GM12878 (cell line): ENCODE results near the gene IGF1R. TPM values are rescaled to one million over a fixed set of nuclear protein-coding genes. Genes with fewer than 3 reads are reported as not detected.

Experiments
- ATAC-seq: fragments of 200-7000 bp; cut with Tn5 transposase; 3 replicates; pipeline ENCODE4 v1.9.1; 2020; ENCODE audit warnings: mild to moderate bottlenecking, moderate library complexity
- BruUV-seq: library from RNA; stranded (reverse); fragments of 400-500 nt; replicated peaks from 2 replicates; lab custom pipeline; 2021; lab: Mats Ljungman, UMichigan
- CTCF ChIA-PET: fragments of 300-600 bp; sonication (Branson Sonifier 250); formaldehyde crosslinking; extraction: SDS; loops from one replicate; lab custom pipeline; 2021; ENCODE audit warnings: inconsistent platforms; lab: Yijun Ruan, JAX
- POLR2A ChIA-PET: fragments of 350-600 bp; formaldehyde crosslinking; extraction: SDS; loops from one replicate; lab custom pipeline; 2021; ENCODE audit warnings: inconsistent platforms; lab: Charles Lee
- RAD21 ChIA-PET: fragments of 300-600 bp; sonication (Branson Sonifier 250); formaldehyde crosslinking; loops from one replicate; lab custom pipeline; 2023; ENCODE audit warnings: antibody characterized with exemption; ENCODE audit not compliant: unreplicated experiment; lab: Charles Lee
- SMC1A ChIA-PET: fragments of 300-600 bp; sonication (Branson Sonifier 250); formaldehyde crosslinking; loops from one replicate; lab custom pipeline; 2023; ENCODE audit not compliant: unreplicated experiment, uncharacterized antibody; lab: Charles Lee
- DNase-seq: peaks from one replicate; pipeline ENCODE4 v3.0.0-alpha.2; 2011; ENCODE audit warnings: low read depth, low spot score
- FAIRE-seq: peaks from 3 replicates; lab custom pipeline; 2011; peaks lifted over from hg19 to GRCh38; lab: Jason Lieb, UNC
- H2AFZ ChIP-seq: 2 replicates; pipeline ENCODE4 v1.6.0; 2011; ENCODE audit warnings: low read depth, low read length, control low read depth; ENCODE audit not compliant: control insufficient read depth
- H3K27ac ChIP-seq: 2 replicates; pipeline ENCODE4 v1.5.1; 2011; ENCODE audit warnings: control low read depth; ENCODE audit not compliant: control insufficient read depth, insufficient read depth
- H3K27me3 ChIP-seq, 2 experiments: replicated peaks in 1 of 2; 2 replicates each; pipeline versions ENCODE4 v1.6.0 to v1.6.1; 2011; ENCODE audit warnings: low read length in 1 of 2; ENCODE audit not compliant: control insufficient read depth in 2 of 2, insufficient read depth in 2 of 2
- H3K36me3 ChIP-seq, 2 experiments: 2 replicates each; pipeline ENCODE4 v1.5.1; 2011; ENCODE audit warnings: low read length in 1 of 2; ENCODE audit not compliant: control insufficient read depth in 2 of 2, insufficient read depth in 2 of 2
- H3K4me1 ChIP-seq: 2 replicates; pipeline ENCODE4 v1.6.1; 2011; ENCODE audit warnings: mild to moderate bottlenecking, low read length, moderate library complexity, mixed read lengths; ENCODE audit not compliant: control insufficient read depth, insufficient read depth
- H3K4me2 ChIP-seq: 2 replicates; pipeline ENCODE4 v1.6.0; 2011; ENCODE audit warnings: control low read depth; ENCODE audit not compliant: control insufficient read depth, insufficient read depth
- H3K4me3 ChIP-seq: fragments of 200-600 bp; sonication (generic); 2 replicates; pipeline ENCODE4 v1.5.1; 2016
- H3K79me2 ChIP-seq: 2 replicates; pipeline ENCODE4 v1.6.0; 2011; ENCODE audit warnings: low read length; ENCODE audit not compliant: control insufficient read depth, insufficient read depth
- H3K9ac ChIP-seq: 2 replicates; pipeline ENCODE4 v1.8.0; 2011; ENCODE audit warnings: low read length, control low read depth, mixed read lengths; ENCODE audit not compliant: control insufficient read depth, insufficient read depth
- H3K9me3 ChIP-seq: replicated peaks from 3 replicates; pipeline ENCODE4 v1.5.1; 2011; ENCODE audit warnings: mild to moderate bottlenecking, low read length; ENCODE audit not compliant: control insufficient read depth, insufficient read depth
- H4K20me1 ChIP-seq: 2 replicates; pipeline ENCODE4 v1.6.0; 2011; ENCODE audit not compliant: control insufficient read depth, insufficient read depth
- CHD4 ChIP-seq: fragments of 200-600 bp; sonication (generic); IDR thresholded peaks from 2 replicates; pipeline ENCODE4 v1.6.1; 2016; ENCODE audit warnings: mild to moderate bottlenecking
- HDAC6 ChIP-seq: fragments of 200-600 bp; sonication (generic); IDR thresholded peaks from one replicate; pipeline ENCODE4 v1.8.0; 2017; ENCODE audit warnings: antibody characterized with exemption; ENCODE audit not compliant: unreplicated experiment
- MTA2 ChIP-seq: fragments of 450-650 bp; IDR thresholded peaks from 2 replicates; pipeline ENCODE4 v1.6.1; 2016; ENCODE audit warnings: low read depth, mild to moderate bottlenecking, moderate library complexity
- RCOR1 ChIP-seq: conservative IDR thresholded peaks from 2 replicates; pipeline ENCODE4 v1.6.1; 2012; ENCODE audit warnings: low read depth, low read length, improper control_type of control experiment
- SMARCA5 ChIP-seq: fragments of 450-650 bp; IDR thresholded peaks from 2 replicates; pipeline ENCODE4 v1.6.1; 2017; ENCODE audit warnings: mild to moderate bottlenecking
- ZNF274 ChIP-seq: IDR thresholded peaks from one replicate; pipeline ENCODE4 v1.8.0; 2011; ENCODE audit not compliant: insufficient read length, insufficient read depth
- ZZZ3 ChIP-seq: IDR thresholded peaks from 2 replicates; pipeline ENCODE4 v1.6.1; 2011; ENCODE audit warnings: low read depth; ENCODE audit not compliant: control insufficient read depth, insufficient read length
- WGBS: methylation state at CpG from one replicate; pipeline ENCODE4 v1.1.6; 2016; ENCODE audit warnings: low lambda C conversion rate; ENCODE audit not compliant: insufficient replicate concordance, insufficient coverage; ENCODE audit errors: missing lambda C conversion rate; 5-methylcytosine and 5-hydroxymethylcytosine counted together
- in situ Hi-C: fragments of 300-500 bp; cut with MboI; formaldehyde crosslinking; loops from 9 replicates; pipeline ENCODE4 v1.14.3; 2018; ENCODE audit warnings: mixed read lengths
- intact Hi-C: fragments of 100-400 bp; cut with micrococcal nuclease; formaldehyde crosslinking; loops from one replicate; pipeline ENCODE4 v1.14.2; 2022; ENCODE audit not compliant: unreplicated experiment
- polyA plus RNA-seq, 11 experiments: library from polyadenylated mRNA; depleted of rRNA in 4 of 11; unstranded in 6 of 11; stranded (reverse) in 5 of 11; fragments of >200 nt; fragmentation: Nextera tagmentation in 4 of 11; fragmentation: Illumina TruSeq in 1 of 11; extraction: Ambion mirVana in 4 of 11; extraction: Trizol in 1 of 11; gene quantifications; 1 replicate in 1 of 11; 2 replicates in 10 of 11; pipeline versions ENCODE4 v1.2.1 to v1.2.3, GENCODE V29; 2011 to 2016; ENCODE audit warnings: inconsistent platforms in 2 of 11, missing spikeins in 2 of 11, low read depth in 1 of 11
- total RNA-seq, 4 experiments: library from RNA; depleted of rRNA in 3 of 4; stranded (reverse); fragments of >200 nt in 3 of 4; fragmentation: Illumina TruSeq in 1 of 4; extraction: Trizol in 1 of 4; gene quantifications; 2 replicates each; pipeline versions ENCODE4 v1.2.1 to v1.2.3, GENCODE V29; 2013 to 2021
- TF ChIP-seq, protein P1 (sequence below): fragments of 450-650 bp; formaldehyde crosslinking; IDR thresholded peaks from 2 replicates; pipeline ENCODE4 v1.4.0; 2022; ENCODE audit warnings: mild to moderate bottlenecking, moderate library complexity
- TF ChIP-seq, protein P2 (sequence below): fragments of 450-650 bp; formaldehyde crosslinking; IDR thresholded peaks from 2 replicates; pipeline ENCODE4 v1.5.0; 2022; ENCODE audit warnings: mild to moderate bottlenecking, missing genetic modification characterization

The IGF1R gene
- total and polyA plus RNA-seq, 10 of the 15 experiments (the other 5 are each of a cell fraction or from before 2014, with no cell fraction given), result 0.03 to 2.7 (median 0.66) TPM

DNA sequence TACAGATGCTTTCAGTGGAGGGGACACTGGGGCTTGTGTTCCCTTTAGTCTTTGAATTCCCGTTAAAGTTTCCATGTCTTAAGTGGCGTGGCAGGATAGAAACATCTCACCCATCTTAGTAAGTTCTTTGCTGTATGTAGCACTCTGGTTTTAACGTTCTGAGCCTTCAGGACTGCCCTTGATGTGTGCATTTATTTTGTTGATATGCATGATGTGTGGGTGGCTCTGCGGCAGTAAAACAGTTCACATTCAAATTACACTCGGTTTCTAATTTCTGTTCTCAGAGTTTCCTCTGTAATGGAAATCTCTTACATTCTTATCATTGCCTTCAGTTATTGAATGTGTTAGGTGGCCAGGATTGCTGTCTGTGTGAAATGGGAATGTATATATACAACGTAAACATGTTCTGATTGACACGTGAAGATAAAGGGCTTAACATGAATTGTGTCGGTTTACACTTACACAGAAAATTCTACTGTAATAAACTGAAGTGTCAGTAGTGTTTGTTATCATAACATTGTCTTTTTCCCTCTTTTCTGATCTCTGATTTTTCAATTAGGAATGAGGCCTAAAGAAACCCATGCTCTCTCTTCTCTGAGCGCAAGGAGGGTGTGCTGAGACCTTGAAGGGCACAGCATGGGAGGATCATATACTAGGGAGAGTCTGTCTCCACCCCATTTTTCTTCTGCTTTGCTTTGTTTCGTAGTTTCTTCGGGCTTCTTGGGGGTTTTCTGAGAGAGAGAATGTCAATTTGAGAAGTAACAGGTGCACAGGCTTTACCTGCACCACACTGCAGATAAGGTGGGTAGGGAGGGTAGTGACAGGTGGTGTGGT lies 51.5 kb downstream of the IGF1R start (continued):
- TF ChIP-seq, protein P1, sequence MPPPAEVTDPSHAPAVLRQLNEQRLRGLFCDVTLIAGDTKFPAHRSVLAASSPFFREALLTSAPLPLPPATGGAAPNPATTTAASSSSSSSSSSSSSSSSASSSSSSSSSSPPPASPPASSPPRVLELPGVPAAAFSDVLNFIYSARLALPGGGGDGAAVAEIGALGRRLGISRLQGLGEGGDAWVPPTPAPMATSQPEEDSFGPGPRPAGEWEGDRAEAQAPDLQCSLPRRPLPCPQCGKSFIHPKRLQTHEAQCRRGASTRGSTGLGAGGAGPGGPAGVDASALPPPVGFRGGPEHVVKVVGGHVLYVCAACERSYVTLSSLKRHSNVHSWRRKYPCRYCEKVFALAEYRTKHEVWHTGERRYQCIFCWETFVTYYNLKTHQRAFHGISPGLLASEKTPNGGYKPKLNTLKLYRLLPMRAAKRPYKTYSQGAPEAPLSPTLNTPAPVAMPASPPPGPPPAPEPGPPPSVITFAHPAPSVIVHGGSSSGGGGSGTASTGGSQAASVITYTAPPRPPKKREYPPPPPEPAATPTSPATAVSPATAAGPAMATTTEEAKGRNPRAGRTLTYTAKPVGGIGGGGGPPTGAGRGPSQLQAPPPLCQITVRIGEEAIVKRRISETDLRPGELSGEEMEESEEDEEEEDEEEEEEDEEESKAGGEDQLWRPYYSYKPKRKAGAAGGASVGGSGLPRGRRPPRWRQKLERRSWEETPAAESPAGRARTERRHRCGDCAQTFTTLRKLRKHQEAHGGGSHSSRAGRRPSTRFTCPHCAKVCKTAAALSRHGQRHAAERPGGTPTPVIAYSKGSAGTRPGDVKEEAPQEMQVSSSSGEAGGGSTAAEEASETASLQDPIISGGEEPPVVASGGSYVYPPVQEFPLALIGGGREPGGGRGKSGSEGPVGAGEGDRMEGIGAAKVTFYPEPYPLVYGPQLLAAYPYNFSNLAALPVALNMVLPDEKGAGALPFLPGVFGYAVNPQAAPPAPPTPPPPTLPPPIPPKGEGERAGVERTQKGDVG, result no peak
- no peak for TF ChIP-seq ZNF274
- no peak for TF ChIP-seq CHD4
- TF ChIP-seq RCOR1, result no peak

DNA sequence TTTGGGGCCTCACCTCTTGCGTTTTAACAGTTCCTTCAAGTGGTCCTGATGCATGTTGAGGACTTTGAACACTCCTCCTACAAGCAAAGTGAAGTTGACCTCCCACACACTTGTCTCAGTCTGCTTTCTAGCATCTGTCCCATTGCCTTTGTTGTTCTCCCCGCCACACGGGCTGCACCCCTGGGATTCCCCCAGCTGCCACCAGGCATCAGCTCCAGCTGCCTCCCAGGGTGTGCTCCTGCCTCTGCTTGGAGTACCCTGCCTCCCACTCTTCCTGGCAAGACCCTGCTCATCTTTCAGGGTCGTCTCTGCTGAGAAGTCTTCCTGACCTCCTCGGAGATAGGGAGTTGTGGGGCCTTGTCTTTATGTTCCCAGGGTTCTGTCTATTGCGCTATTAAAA lies 52.2 kb downstream of the IGF1R start:
- ChIA-PET SMC1A (no interaction called here), RAD21 (no interaction called here), POLR2A (no interaction called here), CTCF (no interaction called here)
- intact Hi-C loops (no loop called here), in situ Hi-C loops (no loop called here)
- no peak for TF ChIP-seq MTA2
- TF ChIP-seq SMARCA5, result no peak
- TF ChIP-seq ZZZ3, result no peak
- no peak for TF ChIP-seq HDAC6
- TF ChIP-seq, protein P2, sequence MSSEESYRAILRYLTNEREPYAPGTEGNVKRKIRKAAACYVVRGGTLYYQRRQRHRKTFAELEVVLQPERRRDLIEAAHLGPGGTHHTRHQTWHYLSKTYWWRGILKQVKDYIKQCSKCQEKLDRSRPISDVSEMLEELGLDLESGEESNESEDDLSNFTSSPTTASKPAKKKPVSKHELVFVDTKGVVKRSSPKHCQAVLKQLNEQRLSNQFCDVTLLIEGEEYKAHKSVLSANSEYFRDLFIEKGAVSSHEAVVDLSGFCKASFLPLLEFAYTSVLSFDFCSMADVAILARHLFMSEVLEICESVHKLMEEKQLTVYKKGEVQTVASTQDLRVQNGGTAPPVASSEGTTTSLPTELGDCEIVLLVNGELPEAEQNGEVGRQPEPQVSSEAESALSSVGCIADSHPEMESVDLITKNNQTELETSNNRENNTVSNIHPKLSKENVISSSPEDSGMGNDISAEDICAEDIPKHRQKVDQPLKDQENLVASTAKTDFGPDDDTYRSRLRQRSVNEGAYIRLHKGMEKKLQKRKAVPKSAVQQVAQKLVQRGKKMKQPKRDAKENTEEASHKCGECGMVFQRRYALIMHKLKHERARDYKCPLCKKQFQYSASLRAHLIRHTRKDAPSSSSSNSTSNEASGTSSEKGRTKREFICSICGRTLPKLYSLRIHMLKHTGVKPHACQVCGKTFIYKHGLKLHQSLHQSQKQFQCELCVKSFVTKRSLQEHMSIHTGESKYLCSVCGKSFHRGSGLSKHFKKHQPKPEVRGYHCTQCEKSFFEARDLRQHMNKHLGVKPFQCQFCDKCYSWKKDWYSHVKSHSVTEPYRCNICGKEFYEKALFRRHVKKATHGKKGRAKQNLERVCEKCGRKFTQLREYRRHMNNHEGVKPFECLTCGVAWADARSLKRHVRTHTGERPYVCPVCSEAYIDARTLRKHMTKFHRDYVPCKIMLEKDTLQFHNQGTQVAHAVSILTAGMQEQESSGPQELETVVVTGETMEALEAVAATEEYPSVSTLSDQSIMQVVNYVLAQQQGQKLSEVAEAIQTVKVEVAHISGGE (CRISPR knock-in tag), result no peak
- no peaks in the 10 kb centered on the region for H3K79me2 ChIP-seq
- H3K9ac ChIP-seq, result no peak overlapping the region
- no peaks in the 10 kb centered on the region for H3K9me3 ChIP-seq
- no peak overlapping the region for H3K4me2 ChIP-seq
- no peak overlapping the region for H2AFZ ChIP-seq
- no peaks in the 10 kb centered on the region for H4K20me1 ChIP-seq
- BruUV-seq, result no TSS peak
- ATAC-seq (peak; percentile 15; the same call in 2 of the 3 replicates), FAIRE-seq (no peak), DNase-seq (no peak)
- no peaks in the 10 kb centered on the region for H3K4me1 ChIP-seq
- 32% methylated on average over 6 of the region's 6 CpGs for WGBS
- H3K4me3 ChIP-seq, result no peak overlapping the region
- H3K36me3 ChIP-seq, result no peaks in the 10 kb centered on the region
- H3K27me3 ChIP-seq, result no peaks in the 10 kb centered on the region
- H3K27ac ChIP-seq, result no peak overlapping the region
